KMS-11 (cell line): ENCODE measurements around the gene KCNG4.

Experiments
- H2AFZ ChIP-seq: fragments of 200-600 bp; sonication (generic); 2 replicates; pipeline ENCODE4 v1.6.1; 2016; ENCODE audit warnings: antibody characterized with exemption, mixed run types, low read depth
- H3K27ac ChIP-seq: fragments of 200-600 bp; sonication (generic); 2 replicates; pipeline ENCODE4 v1.6.1; 2016; ENCODE audit warnings: mild to moderate bottlenecking, mixed run types
- H3K27me3 ChIP-seq: fragments of 200-600 bp; sonication (generic); 2 replicates; pipeline ENCODE4 v1.6.1; 2017; ENCODE audit warnings: mild to moderate bottlenecking, low read depth, mixed run types, moderate library complexity; ENCODE audit not compliant: insufficient read depth
- H3K36me3 ChIP-seq: fragments of 200-600 bp; sonication (generic); 2 replicates; pipeline ENCODE4 v1.6.1; 2017; ENCODE audit warnings: mild to moderate bottlenecking, mixed run types; ENCODE audit not compliant: insufficient read depth
- H3K4me1 ChIP-seq: fragments of 200-600 bp; sonication (generic); 2 replicates; pipeline ENCODE4 v1.6.1; 2016; ENCODE audit warnings: mild to moderate bottlenecking, low read depth, mixed run types; ENCODE audit not compliant: poor library complexity, severe bottlenecking
- H3K4me2 ChIP-seq: fragments of 200-600 bp; sonication (generic); 2 replicates; pipeline ENCODE4 v1.7.0; 2016; ENCODE audit warnings: mild to moderate bottlenecking, mixed run types
- H3K4me3 ChIP-seq: fragments of 200-600 bp; sonication (generic); IDR thresholded peaks from 2 replicates; pipeline ENCODE4 v1.6.1; 2017; ENCODE audit warnings: low read depth, low read length, mixed read lengths; ENCODE audit not compliant: insufficient read depth
- H3K79me2 ChIP-seq: fragments of 200-600 bp; sonication (generic); 2 replicates; pipeline ENCODE4 v1.6.1; 2016; ENCODE audit warnings: low read depth, mixed run types; ENCODE audit not compliant: insufficient read depth
- H3K9ac ChIP-seq: fragments of 200-600 bp; sonication (generic); 2 replicates; pipeline ENCODE4 v1.6.1; 2016; ENCODE audit warnings: mild to moderate bottlenecking, mixed run types
- H4K20me1 ChIP-seq: fragments of 200-600 bp; sonication (generic); 2 replicates; pipeline ENCODE4 v1.6.1; 2016; ENCODE audit warnings: mild to moderate bottlenecking, mixed run types; ENCODE audit not compliant: insufficient read depth
- CTCF ChIP-seq: fragments of 200-600 bp; sonication (generic); conservative IDR thresholded peaks from 2 replicates; pipeline ENCODE4 v1.6.1; 2017; ENCODE audit warnings: low read depth, mild to moderate bottlenecking, antibody characterized with exemption, low read length, moderate library complexity, mixed read lengths

Gene KCNG4

GRCh38 chr16:84242839-84243238 lies 3.0 kb upstream of the KCNG4 start:
- no peak for TF ChIP-seq CTCF
- Histone ChIP-seq H2AFZ (no peak overlapping the region), H3K4me2 (no peak overlapping the region), H4K20me1 (no peaks in the 10 kb centered on the region), H3K27me3 (peaks cover 48% of the 10 kb centered on the region; the same call in 1 of the 2 replicates), H3K79me2 (no peaks in the 10 kb centered on the region), H3K9ac (no peak overlapping the region), H3K4me3 (no peak overlapping the region), H3K36me3 (no peaks in the 10 kb centered on the region), H3K27ac (no peak overlapping the region), H3K4me1 (no peaks in the 10 kb centered on the region)

GRCh38 chr16:84241778-84242177 lies 2.0 kb upstream of the KCNG4 start:
- H3K27me3 ChIP-seq = peaks cover 58% of the 10 kb centered on the region; the same call in 1 of the 2 replicates
- H3K9ac ChIP-seq = no peak overlapping the region
- no peak for TF ChIP-seq CTCF
- no peaks in the 10 kb centered on the region for H3K36me3 ChIP-seq
- no peak overlapping the region for H3K4me2 ChIP-seq
- no peaks in the 10 kb centered on the region for H3K4me1 ChIP-seq
- no peak overlapping the region for H3K4me3 ChIP-seq
- no peak overlapping the region for H3K27ac ChIP-seq
- no peak overlapping the region for H2AFZ ChIP-seq
- H4K20me1 ChIP-seq = no peaks in the 10 kb centered on the region
- H3K79me2 ChIP-seq = no peaks in the 10 kb centered on the region

- Histone ChIP-seq H3K27ac (no peak overlapping the region), H3K79me2 (no peaks in the 10 kb centered on the region), H3K4me1 (no peaks in the 10 kb centered on the region), H3K36me3 (no peaks in the 10 kb centered on the region), H3K27me3 (peaks cover 69% of the 10 kb centered on the region; the same call in 1 of the 2 replicates), H3K4me2 (no peak overlapping the region), H4K20me1 (no peaks in the 10 kb centered on the region), H3K9ac (no peak overlapping the region), H2AFZ (no peak overlapping the region), H3K4me3 (no peak overlapping the region)
- TF ChIP-seq CTCF = no peak
Measured at GRCh38 chr16:84240455-84240854, 643 bp upstream of the KCNG4 start.

GRCh38 chr16:84239141-84239769 lies 557 bp downstream of the KCNG4 start:
- no peaks in the 10 kb centered on the region for H3K79me2 ChIP-seq
- H3K27me3 ChIP-seq = peaks cover 75% of the 10 kb centered on the region; the same call in 1 of the 2 replicates
- H3K27ac ChIP-seq = no peak overlapping the region
- TF ChIP-seq CTCF = no peak
- H2AFZ ChIP-seq = no peak overlapping the region
- no peaks in the 10 kb centered on the region for H3K4me1 ChIP-seq
- H3K4me3 ChIP-seq = no peak overlapping the region
- H3K36me3 ChIP-seq = no peaks in the 10 kb centered on the region
- H3K9ac ChIP-seq = no peak overlapping the region
- H3K4me2 ChIP-seq = no peak overlapping the region
- no peaks in the 10 kb centered on the region for H4K20me1 ChIP-seq
